ENCODE measurements around the gene STAMBP. TPM values are rescaled to one million over a fixed set of nuclear protein-coding genes. Genes with fewer than 3 reads are reported as not detected.

The STAMBP gene
- total and polyA plus RNA-seq, 2 donors (not counting 3 experiments of a cell fraction or from before 2014, with no cell fraction given): 18.0 to 21.3 TPM

- H3K9ac ChIP-seq (replicated peaks; ENCODE audit: extremely low read depth, insufficient read depth, low read length): no peak overlapping the region
- no peaks in the 10 kb centered on the region for H3K9me1 ChIP-seq (replicated peaks; ENCODE audit: control insufficient read depth, extremely low read depth, insufficient read depth, low read length)
- BruUV-seq (replicated peaks): no TSS peak
- no peaks in the 10 kb centered on the region for H3K9me3 ChIP-seq (replicated peaks; ENCODE audit: control insufficient read depth, insufficient read depth, low read length)
- H3K4me1 ChIP-seq (ENCODE audit: control insufficient read depth, extremely low read depth, insufficient read depth, low read length): no peaks in the 10 kb centered on the region
- H3K4me2 ChIP-seq (ENCODE audit: insufficient read depth, low read length): no peak overlapping the region
- H3K27me3 ChIP-seq (ENCODE audit: control insufficient read depth in 2 of 2, insufficient read depth in 2 of 2, low read length in 2 of 2): peaks cover 13 to 25% of the 10 kb centered on the region in 2 experiments
- intact Hi-C loops (cut with micrococcal nuclease) (no loop called here), dilution Hi-C loops (cut with MboI; ENCODE audit: extremely low pct_ligation_motif_present, low sequenced_read_pairs) (no loop called here)
- H3K36me3 ChIP-seq (ENCODE audit: control insufficient read depth in 2 of 2, extremely low read depth in 1 of 2, insufficient read depth in 2 of 2, low read length in 2 of 2): no peaks in the 10 kb centered on the region
- ChIA-PET POLR2A (no interaction called here), CTCF (no interaction called here)
- DNase-seq (ENCODE audit: low read depth, low spot score) (no peak), FAIRE-seq (no peak)
- no peak overlapping the region for H2AFZ ChIP-seq (ENCODE audit: low read depth, low read length)
- no peaks in the 10 kb centered on the region for H4K20me1 ChIP-seq (replicated peaks; ENCODE audit: control insufficient read depth, extremely low read depth, insufficient read depth, low read length)
- TF ChIP-seq GATA2 (IDR thresholded peaks at IDR 0.05; ENCODE audit: insufficient read depth, insufficient read length, low read depth, low read length): no peak
- no peak for TF ChIP-seq POLR2A (IDR thresholded peaks at IDR 0.05; ENCODE audit: low read depth, low read length)
- no peak for TF ChIP-seq FOS (IDR thresholded peaks at IDR 0.05; ENCODE audit: borderline replicate concordance, insufficient read depth, low read length)
- TF ChIP-seq POLR2AphosphoS5 (IDR thresholded peaks at IDR 0.05; ENCODE audit: insufficient read depth, low read depth, low read length): no peak
- TF ChIP-seq MYC (IDR thresholded peaks at IDR 0.05; ENCODE audit: low read depth, low read length): no peak
- H3K27ac ChIP-seq (ENCODE audit: insufficient read depth, low read depth, low read length): no peak overlapping the region
- no peaks in the 10 kb centered on the region for H3K79me2 ChIP-seq (ENCODE audit: control insufficient read depth, insufficient read depth, low read length)
- H3K4me3 ChIP-seq (replicated peaks in 1 of 3; ENCODE audit: insufficient read depth in 1 of 3, low read depth in 1 of 3, low read length in 3 of 3): no peak overlapping the region
Measured at GRCh38 chr2:73917696-73918207, 89.0 kb downstream of the STAMBP start.

- FAIRE-seq (no peak), DNase-seq (ENCODE audit: low read depth, low spot score) (no peak)
- intact Hi-C loops (cut with micrococcal nuclease): no loop called here
- ChIA-PET CTCF (no interaction called here), POLR2A (no interaction called here)
- Histone ChIP-seq H3K9ac (replicated peaks; ENCODE audit: extremely low read depth, insufficient read depth, low read length) (no peak overlapping the region), H3K9me3 (replicated peaks; ENCODE audit: control insufficient read depth, insufficient read depth, low read length) (no peaks in the 10 kb centered on the region), H3K27ac (ENCODE audit: insufficient read depth, low read depth, low read length) (no peak overlapping the region), H3K4me2 (ENCODE audit: insufficient read depth, low read length) (no peak overlapping the region), H3K4me3 (replicated peaks in 1 of 3; ENCODE audit: insufficient read depth in 1 of 3, low read depth in 1 of 3, low read length in 3 of 3) (no peak overlapping the region), H4K20me1 (replicated peaks; ENCODE audit: control insufficient read depth, extremely low read depth, insufficient read depth, low read length) (no peaks in the 10 kb centered on the region), H3K36me3 (ENCODE audit: control insufficient read depth in 2 of 2, extremely low read depth in 1 of 2, insufficient read depth in 2 of 2, low read length in 2 of 2) (no peaks in the 10 kb centered on the region), H2AFZ (ENCODE audit: low read depth, low read length) (no peak overlapping the region), H3K4me1 (ENCODE audit: control insufficient read depth, extremely low read depth, insufficient read depth, low read length) (no peaks in the 10 kb centered on the region), H3K27me3 (ENCODE audit: control insufficient read depth in 2 of 2, insufficient read depth in 2 of 2, low read length in 2 of 2) (peaks cover 15 to 28% of the 10 kb centered on the region in 2 experiments), H3K79me2 (ENCODE audit: control insufficient read depth, insufficient read depth, low read length) (no peaks in the 10 kb centered on the region), H3K9me1 (replicated peaks; ENCODE audit: control insufficient read depth, extremely low read depth, insufficient read depth, low read length) (no peaks in the 10 kb centered on the region)
- no peak for TF ChIP-seq EZH2 (IDR thresholded peaks at IDR 0.05; ENCODE audit: borderline replicate concordance, low read depth, low read length, severe bottlenecking)
- TF ChIP-seq MYC (IDR thresholded peaks at IDR 0.05; ENCODE audit: low read depth, low read length): no peak
- TF ChIP-seq JUN (IDR thresholded peaks at IDR 0.05; ENCODE audit: borderline replicate concordance, insufficient read depth, insufficient read length, low read depth): no peak
- TF ChIP-seq POLR2A (IDR thresholded peaks at IDR 0.05; ENCODE audit: low read depth, low read length): no peak
- TF ChIP-seq FOS (IDR thresholded peaks at IDR 0.05; ENCODE audit: borderline replicate concordance, insufficient read depth, low read length): no peak
- TF ChIP-seq MAX (IDR thresholded peaks at IDR 0.05; ENCODE audit: insufficient read depth, insufficient read length): no peak
- no peak for TF ChIP-seq POLR2AphosphoS5 (IDR thresholded peaks at IDR 0.05; ENCODE audit: insufficient read depth, low read depth, low read length)
- TF ChIP-seq GATA2 (IDR thresholded peaks at IDR 0.05; ENCODE audit: insufficient read depth, insufficient read length, low read depth, low read length): no peak
- no peak for TF ChIP-seq CTCF (IDR thresholded peaks at IDR 0.05; ENCODE audit: extremely low read depth in 1 of 2, insufficient read depth in 1 of 2, low read depth in 1 of 2, low read length in 2 of 2)
- dilution Hi-C loops (cut with MboI; ENCODE audit: extremely low pct_ligation_motif_present, low sequenced_read_pairs): no loop called here
- no TSS peak for BruUV-seq (replicated peaks)
Measured at GRCh38 chr2:73918856-73919255, 90.1 kb downstream of the STAMBP start.
